HG03097 (cell line): ENCODE results near the gene GAD1.

Experiments
- ATAC-seq: cut with Tn5 transposase; IDR thresholded peaks from one replicate; pipeline ENCODE4 v1.9.1; 2021; ENCODE audit not compliant: unreplicated experiment, low FRiP score

GAD1 gene

GRCh38 chr2:170887496-170887895, 70.8 kb downstream of the GAD1 start:
- no peak for ATAC-seq

GRCh38 chr2:170887896-170888295, 71.2 kb downstream of the GAD1 start:
- ATAC-seq, result no peak

- no peak for ATAC-seq
Observed at GRCh38 chr2:170891893-170892292, 75.2 kb downstream of the GAD1 start.

GRCh38 chr2:170892391-170892951, 75.8 kb downstream of the GAD1 start:
- ATAC-seq, result no peak

- ATAC-seq, result no peak
Observed at GRCh38 chr2:170895023-170895757, 78.5 kb downstream of the GAD1 start.

- ATAC-seq, result no peak
Observed at GRCh38 chr2:170896622-170897021, 79.9 kb downstream of the GAD1 start.

GRCh38 chr2:170897108-170897507, 80.4 kb downstream of the GAD1 start:
- ATAC-seq, result no peak

GRCh38 chr2:170905864-170906263, 89.2 kb downstream of the GAD1 start:
- no peak for ATAC-seq
